ENCODE results near the gene PRRC2B.

The PRRC2B gene

GRCh38 chr9:131480258-131480657 lies 86.4 kb downstream of the PRRC2B start:
- peaks cover 3% of the 10 kb centered on the region for H3K4me1 Mint-ChIP-seq
- ATAC-seq (ENCODE audit: low read depth) (no peak), DNase-seq (ENCODE audit: low spot score in 2 of 2) (no peak)
- no peak overlapping the region for H3K27ac Mint-ChIP-seq
- H3K4me3 Mint-ChIP-seq, result no peak overlapping the region
- H3K36me3 Mint-ChIP-seq, result peaks cover 30% of the 10 kb centered on the region
- H3K27me3 Mint-ChIP-seq, result no peaks in the 10 kb centered on the region
- no peaks in the 10 kb centered on the region for H3K9me3 Mint-ChIP-seq

GRCh38 chr9:131481441-131482342 lies 87.8 kb downstream of the PRRC2B start:
- Mint-ChIP-seq H3K36me3 (peaks cover 34% of the 10 kb centered on the region), H3K27me3 (no peaks in the 10 kb centered on the region), H3K4me1 (peaks cover 3% of the 10 kb centered on the region), H3K9me3 (no peaks in the 10 kb centered on the region), H3K4me3 (no peak overlapping the region), H3K27ac (no peak overlapping the region)
- ATAC-seq (ENCODE audit: low read depth), result no peak
- no peak for DNase-seq (ENCODE audit: low spot score in 2 of 2)

GRCh38 chr9:131482343-131483006 lies 88.6 kb downstream of the PRRC2B start:
- ATAC-seq (ENCODE audit: low read depth) (no peak), DNase-seq (ENCODE audit: low spot score in 2 of 2) (no peak)
- H3K4me3 Mint-ChIP-seq, result no peak overlapping the region
- no peaks in the 10 kb centered on the region for H3K27me3 Mint-ChIP-seq
- no peaks in the 10 kb centered on the region for H3K9me3 Mint-ChIP-seq
- H3K4me1 Mint-ChIP-seq, result peaks cover 3% of the 10 kb centered on the region
- H3K36me3 Mint-ChIP-seq, result peaks cover 32% of the 10 kb centered on the region
- H3K27ac Mint-ChIP-seq, result no peak overlapping the region

GRCh38 chr9:131483319-131484050 lies 89.6 kb downstream of the PRRC2B start:
- ATAC-seq (ENCODE audit: low read depth) (no peak), DNase-seq (ENCODE audit: low spot score in 2 of 2) (no peak)
- no peaks in the 10 kb centered on the region for H3K27me3 Mint-ChIP-seq
- no peak overlapping the region for H3K4me3 Mint-ChIP-seq
- peaks cover 3% of the 10 kb centered on the region for H3K4me1 Mint-ChIP-seq
- H3K9me3 Mint-ChIP-seq, result no peaks in the 10 kb centered on the region
- no peak overlapping the region for H3K27ac Mint-ChIP-seq
- H3K36me3 Mint-ChIP-seq, result peaks cover 29% of the 10 kb centered on the region

GRCh38 chr9:131484051-131484445 lies 90.2 kb downstream of the PRRC2B start:
- Mint-ChIP-seq H3K27me3 (no peaks in the 10 kb centered on the region), H3K4me3 (no peak overlapping the region), H3K27ac (no peak overlapping the region), H3K4me1 (peaks cover 3% of the 10 kb centered on the region), H3K36me3 (peaks cover 31% of the 10 kb centered on the region), H3K9me3 (no peaks in the 10 kb centered on the region)
- ATAC-seq (ENCODE audit: low read depth) (no peak), DNase-seq (ENCODE audit: low spot score in 2 of 2) (no peak)

- H3K4me1 Mint-ChIP-seq, result peaks cover 3% of the 10 kb centered on the region
- H3K27me3 Mint-ChIP-seq, result no peaks in the 10 kb centered on the region
- no peak overlapping the region for H3K4me3 Mint-ChIP-seq
- H3K36me3 Mint-ChIP-seq, result peaks cover 31% of the 10 kb centered on the region
- H3K9me3 Mint-ChIP-seq, result no peaks in the 10 kb centered on the region
- DNase-seq (ENCODE audit: low spot score in 2 of 2), result no peak
- no peak for ATAC-seq (ENCODE audit: low read depth)
- H3K27ac Mint-ChIP-seq, result no peak overlapping the region
Measured at GRCh38 chr9:131484560-131485185, 90.8 kb downstream of the PRRC2B start.

GRCh38 chr9:131485206-131485605 lies 91.3 kb downstream of the PRRC2B start:
- Mint-ChIP-seq H3K4me1 (peaks cover 5% of the 10 kb centered on the region), H3K27ac (no peak overlapping the region), H3K36me3 (peaks cover 34% of the 10 kb centered on the region), H3K4me3 (no peak overlapping the region), H3K27me3 (no peaks in the 10 kb centered on the region), H3K9me3 (no peaks in the 10 kb centered on the region)
- ATAC-seq (ENCODE audit: low read depth) (no peak), DNase-seq (ENCODE audit: low spot score in 2 of 2) (no peak)

GRCh38 chr9:131485728-131486422 lies 92.0 kb downstream of the PRRC2B start:
- DNase-seq (ENCODE audit: low spot score in 2 of 2) (no peak), ATAC-seq (ENCODE audit: low read depth) (no peak)
- Mint-ChIP-seq H3K27me3 (no peaks in the 10 kb centered on the region), H3K27ac (no peak overlapping the region), H3K4me1 (peaks cover 5% of the 10 kb centered on the region), H3K36me3 (peaks cover 40% of the 10 kb centered on the region), H3K4me3 (no peak overlapping the region), H3K9me3 (no peaks in the 10 kb centered on the region)

GRCh38 chr9:131487001-131487400 lies 93.1 kb downstream of the PRRC2B start:
- Mint-ChIP-seq H3K27ac (no peak overlapping the region), H3K27me3 (no peaks in the 10 kb centered on the region)

GRCh38 chr9:131487621-131488031 lies 93.7 kb downstream of the PRRC2B start:
- H3K9me3 Mint-ChIP-seq, result no peaks in the 10 kb centered on the region

More at GRCh38 chr9:131487001-131487400, 93.1 kb downstream of the PRRC2B start:
- H3K4me3 Mint-ChIP-seq, result no peak overlapping the region
- DNase-seq (ENCODE audit: low spot score in 2 of 2), result no peak
- peaks cover 43% of the 10 kb centered on the region for H3K36me3 Mint-ChIP-seq
- ATAC-seq (ENCODE audit: low read depth), result no peak
- H3K9me3 Mint-ChIP-seq, result no peaks in the 10 kb centered on the region
- peaks cover 5% of the 10 kb centered on the region for H3K4me1 Mint-ChIP-seq

GRCh38 chr9:131490514-131490913 lies 96.6 kb downstream of the PRRC2B start:
- Mint-ChIP-seq H3K36me3 (peaks cover 46% of the 10 kb centered on the region), H3K9me3 (no peaks in the 10 kb centered on the region), H3K4me3 (no peak overlapping the region), H3K27me3 (no peaks in the 10 kb centered on the region), H3K4me1 (peaks cover 2% of the 10 kb centered on the region), H3K27ac (no peak overlapping the region)
- DNase-seq (ENCODE audit: low spot score in 2 of 2) (no peak), ATAC-seq (ENCODE audit: low read depth) (no peak)

More at GRCh38 chr9:131487621-131488031, 93.7 kb downstream of the PRRC2B start:
- Mint-ChIP-seq H3K36me3 (peaks cover 43% of the 10 kb centered on the region), H3K27ac (no peak overlapping the region), H3K4me1 (peaks cover 2% of the 10 kb centered on the region), H3K4me3 (no peak overlapping the region), H3K27me3 (no peaks in the 10 kb centered on the region)
- DNase-seq (ENCODE audit: low spot score in 2 of 2), result no peak
- no peak for ATAC-seq (ENCODE audit: low read depth)

GRCh38 chr9:131491001-131491710 lies 97.3 kb downstream of the PRRC2B start:
- DNase-seq (ENCODE audit: low spot score in 2 of 2) (no peak), ATAC-seq (ENCODE audit: low read depth) (no peak)
- Mint-ChIP-seq H3K36me3 (peaks cover 49% of the 10 kb centered on the region), H3K27me3 (no peaks in the 10 kb centered on the region), H3K4me3 (no peak overlapping the region), H3K9me3 (no peaks in the 10 kb centered on the region), H3K4me1 (peaks cover 2% of the 10 kb centered on the region), H3K27ac (no peak overlapping the region)

- H3K27me3 Mint-ChIP-seq, result no peaks in the 10 kb centered on the region
- no peak overlapping the region for H3K27ac Mint-ChIP-seq
Measured at GRCh38 chr9:131492070-131492469, 98.2 kb downstream of the PRRC2B start.

More at GRCh38 chr9:131492070-131492469, 98.2 kb downstream of the PRRC2B start:
- ATAC-seq (ENCODE audit: low read depth), result no peak
- Mint-ChIP-seq H3K4me3 (no peak overlapping the region), H3K36me3 (peaks cover 45% of the 10 kb centered on the region), H3K4me1 (peaks cover 2% of the 10 kb centered on the region), H3K9me3 (no peaks in the 10 kb centered on the region)
- no peak for DNase-seq (ENCODE audit: low spot score in 2 of 2)
